ENCODE results near the gene LEMD1.

LEMD1 gene

GRCh38 chr1:205332015-205332791 is 89.7 kb downstream of the LEMD1 start:
- DNase-seq (ENCODE audit: low read depth, low spot score): no peak
